SK-MEL-5 (cell line): Measurements from ENCODE around the gene PGA3. TPM values are rescaled to one million over a fixed set of nuclear protein-coding genes. Genes with fewer than 3 reads are reported as not detected.
"Not testable (repeated sequence)": the region's sequence is repeated elsewhere in the genome, so short reads cannot be mapped to it uniquely, and the experiment has no call there.

ENCODE experiments used
- DNase-seq: peaks from one replicate; pipeline ENCODE4 v3.0.0-alpha.2; 2016; ENCODE audit warnings: low read depth, low spot score
- in situ Hi-C: cut with HindIII; loops from 2 replicates; pipeline ENCODE4 v1.10.0; 2016; ENCODE audit warnings: low sequenced_read_pairs, high pct_unique_total_duplicates, low pct_unique_long_range_greater_than_20kb
- total RNA-seq: library from RNA; depleted of rRNA; stranded (reverse); fragments of >200 nt; shearing (Covaris generic); gene quantifications from 2 replicates; pipeline ENCODE4 v1.2.3, GENCODE V29; 2014

Gene PGA3
- total RNA-seq, 1 experiment from 2014 or later: not detected

DNA sequence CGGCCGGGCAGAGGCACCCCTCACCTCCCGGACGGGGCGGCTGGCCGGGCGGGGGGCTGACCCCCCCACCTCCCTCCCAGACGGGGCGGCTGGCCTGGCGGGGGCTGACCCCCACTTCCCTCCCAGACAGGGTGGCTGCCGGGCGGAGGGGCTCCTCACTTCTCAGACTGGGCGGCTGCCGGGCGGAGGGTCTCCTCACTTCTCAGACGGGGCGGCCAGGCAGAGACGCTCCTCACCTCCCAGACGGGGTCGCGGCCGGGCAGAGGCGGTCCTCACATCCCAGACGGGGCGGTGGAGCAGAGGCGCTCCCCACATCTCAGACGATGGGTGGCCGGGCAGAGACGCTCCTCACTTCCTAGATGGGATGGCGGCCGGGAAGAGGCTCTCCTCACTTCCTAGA, 37.0 kb upstream of the PGA3 start:
- not testable (repeated sequence) for DNase-seq

DNA sequence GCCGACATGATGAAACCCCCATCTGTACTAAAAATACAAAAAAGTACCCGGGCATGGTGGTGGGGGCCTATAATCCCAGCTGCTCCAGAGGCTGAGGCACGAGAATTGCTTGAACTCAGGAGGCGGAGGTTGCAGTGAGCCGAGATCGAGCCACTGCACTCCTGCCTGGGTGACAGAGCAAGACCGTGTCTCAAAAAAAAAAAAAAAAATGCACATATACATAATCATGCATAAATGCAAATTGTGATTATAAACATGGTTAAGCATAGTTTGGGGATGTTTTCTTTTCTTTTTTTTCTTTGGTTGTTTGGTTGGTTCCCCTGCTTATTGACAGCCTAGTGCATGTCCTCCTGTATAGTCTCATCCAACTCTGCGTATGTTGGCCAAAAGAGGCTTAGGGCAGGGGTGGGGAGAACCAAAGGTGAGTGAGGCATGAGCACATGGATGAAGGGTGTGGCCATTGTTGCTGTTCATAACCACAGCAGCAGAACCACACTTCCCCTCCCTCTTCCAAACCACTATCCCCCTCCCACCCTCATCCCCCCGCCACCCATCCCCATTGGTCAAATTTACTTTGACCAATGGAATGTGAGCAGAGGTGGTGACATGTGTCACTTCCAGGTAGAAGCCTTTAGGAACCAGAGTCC, 35.1 kb upstream of the PGA3 start:
- DNase-seq: no peak
- in situ Hi-C loops: no loop called here

More for the DNA sequence above, 37.0 kb upstream of the PGA3 start:
- in situ Hi-C loops: not testable (repeated sequence)

DNA sequence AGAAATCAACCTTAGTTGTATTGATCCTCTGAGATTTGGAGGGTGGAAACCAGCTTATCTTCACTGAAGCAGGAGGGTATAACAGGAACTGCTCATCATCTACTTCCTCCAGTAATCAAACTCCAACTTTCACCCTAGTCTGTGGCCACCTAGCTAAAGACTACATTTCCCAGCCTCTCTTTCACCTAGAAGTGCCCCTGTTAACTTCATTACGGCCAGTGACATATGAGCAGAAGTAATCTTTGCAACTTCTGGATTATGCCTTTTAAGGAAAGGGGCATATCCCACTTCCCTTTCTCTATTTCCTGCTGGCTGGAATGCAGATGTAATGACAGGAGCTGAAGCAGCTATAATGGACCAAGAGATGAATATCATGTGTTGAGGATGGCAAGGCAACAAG, 34.5 kb upstream of the PGA3 start:
- DNase-seq: no peak
- in situ Hi-C loops: no loop called here

DNA sequence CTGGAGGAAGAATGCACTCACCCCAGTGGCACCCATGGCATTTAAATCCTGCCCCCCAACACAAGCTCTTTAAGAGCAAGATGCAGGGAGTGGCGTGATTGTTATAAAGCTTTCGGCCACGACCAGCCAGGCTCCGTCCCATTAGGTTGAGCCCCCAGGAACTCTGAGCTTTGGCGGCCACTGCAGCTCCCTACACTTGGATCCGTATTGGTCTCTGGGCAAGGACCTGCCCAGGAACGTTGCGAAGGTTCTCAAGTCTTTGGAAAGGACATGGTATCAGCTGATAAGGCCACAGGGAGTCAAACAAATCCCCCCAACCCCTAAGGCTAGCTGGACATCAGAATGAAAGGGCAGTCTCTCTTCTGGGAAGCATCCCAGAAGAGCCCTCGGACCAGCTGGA, 32.7 kb upstream of the PGA3 start:
- in situ Hi-C loops: no loop called here
- DNase-seq: no peak

DNA sequence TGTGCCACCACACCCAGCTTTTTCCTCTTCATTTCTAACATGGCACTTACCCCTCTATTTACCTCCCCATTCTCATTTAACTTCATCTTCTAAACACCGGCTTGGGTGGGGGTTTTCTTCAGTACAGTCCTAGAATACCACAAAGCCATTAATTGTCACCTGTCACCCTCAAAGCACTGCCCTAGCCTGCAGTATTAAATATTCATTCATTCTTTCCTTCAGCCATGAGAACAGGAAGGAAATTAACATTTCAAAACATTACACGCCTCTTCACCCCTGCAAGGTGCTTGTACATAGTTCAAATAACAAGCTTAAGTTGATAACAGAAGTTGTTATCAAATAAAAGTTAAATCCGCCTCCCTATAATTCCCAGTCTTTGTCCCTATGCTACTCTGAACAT, 31.4 kb upstream of the PGA3 start:
- in situ Hi-C loops: no loop called here
- no peak for DNase-seq

DNA sequence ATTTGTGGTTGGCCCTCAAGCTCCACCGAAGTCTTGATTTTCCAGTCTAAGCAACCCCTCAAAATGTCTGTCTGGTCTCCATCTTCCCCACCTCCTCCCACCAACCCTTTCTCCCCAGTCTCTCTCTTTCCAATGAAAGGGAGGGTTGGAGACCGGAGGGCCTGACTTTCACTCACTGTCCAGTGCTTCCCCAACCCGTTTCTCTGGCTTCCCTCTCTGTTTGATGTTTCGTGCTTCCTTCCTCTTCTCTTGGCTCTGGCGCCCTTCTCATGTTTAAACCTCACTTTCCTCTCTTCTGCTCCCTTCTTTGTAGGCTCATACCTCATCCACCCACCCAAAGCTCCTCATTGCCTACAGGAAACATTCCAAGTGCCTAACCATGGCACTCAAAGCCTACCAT, 31.0 kb upstream of the PGA3 start:
- DNase-seq: no peak
- in situ Hi-C loops: no loop called here

DNA sequence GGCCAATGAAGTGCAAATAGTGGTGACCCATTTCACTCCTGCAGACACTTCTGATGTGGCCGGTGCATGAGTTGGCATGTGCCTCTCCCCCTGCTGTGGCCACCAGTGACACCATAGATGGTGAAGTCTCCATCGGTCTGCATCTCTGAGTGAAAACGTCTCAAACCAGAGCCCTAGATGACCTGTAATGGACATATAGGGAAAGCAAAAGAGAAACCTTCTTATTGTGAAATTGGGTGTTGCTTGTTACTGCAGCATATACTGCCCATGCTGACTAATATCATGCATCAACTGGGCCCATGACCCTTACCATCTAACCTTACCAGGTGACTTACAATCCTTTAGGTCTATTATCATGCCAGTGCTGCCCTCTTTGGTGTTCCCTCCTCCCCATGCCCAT, 30.4 kb upstream of the PGA3 start:
- no peak for DNase-seq
- in situ Hi-C loops: no loop called here

DNA sequence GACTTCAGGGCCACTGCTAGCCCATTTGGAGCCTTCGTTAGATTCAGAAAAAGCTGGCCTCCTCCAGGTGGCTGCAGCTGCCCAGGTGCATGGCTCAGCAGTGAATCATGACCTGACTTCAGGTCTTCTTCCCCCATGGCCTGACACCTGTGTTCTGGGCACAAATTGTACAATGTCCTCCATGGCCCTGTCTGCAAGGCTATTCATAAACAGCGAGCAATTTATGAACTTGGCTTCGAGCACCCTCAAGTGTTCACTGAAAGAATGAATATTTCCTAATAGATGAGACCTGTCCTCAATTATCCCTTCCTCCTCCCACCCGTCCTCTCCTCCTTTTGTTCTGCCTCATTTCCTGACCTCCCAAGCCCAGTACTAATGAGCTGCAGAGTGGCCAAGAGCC, 29.9 kb upstream of the PGA3 start:
- in situ Hi-C loops: no loop called here
- peak; percentile 61 for DNase-seq

DNA sequence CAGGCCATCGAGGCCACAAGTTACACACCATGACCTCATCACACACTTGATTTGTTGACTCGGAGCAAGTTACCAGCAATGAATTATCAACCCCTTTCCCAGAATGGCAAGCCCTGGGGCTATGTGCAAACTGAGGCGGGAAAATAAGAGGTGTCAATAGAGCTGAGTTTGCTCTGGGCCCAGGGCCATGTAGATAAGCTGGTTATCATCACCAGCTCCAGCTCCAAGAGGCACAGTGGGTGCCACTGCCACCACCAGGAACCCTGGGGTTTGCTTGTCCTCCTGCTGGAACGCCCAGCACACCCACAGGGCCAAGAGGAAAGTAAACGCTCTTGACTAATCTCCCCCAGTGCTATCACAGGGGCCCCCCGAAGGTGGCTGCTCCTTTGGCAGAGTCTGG, 29.0 kb upstream of the PGA3 start:
- no peak for DNase-seq
- in situ Hi-C loops: no loop called here

DNA sequence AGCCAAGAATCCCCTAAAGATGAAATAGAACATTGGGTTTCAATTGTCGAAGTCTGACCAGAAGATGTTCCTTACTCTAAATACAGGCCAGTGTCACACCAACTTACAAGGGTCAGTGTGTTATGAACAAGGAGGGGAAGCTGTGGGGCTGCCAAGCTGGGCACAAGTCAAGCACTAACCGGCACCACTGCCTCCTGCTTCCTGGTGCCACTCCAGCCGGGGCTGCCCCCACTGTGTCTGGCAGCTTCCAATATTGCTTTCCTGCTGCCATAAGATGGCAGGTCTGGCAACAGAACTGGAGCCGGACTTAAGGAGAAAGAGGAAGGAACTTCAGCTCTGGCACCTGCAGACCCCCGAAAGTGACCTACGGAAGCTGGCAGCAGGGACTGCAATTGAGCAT, 28.4 kb upstream of the PGA3 start:
- in situ Hi-C loops: no loop called here

DNA sequence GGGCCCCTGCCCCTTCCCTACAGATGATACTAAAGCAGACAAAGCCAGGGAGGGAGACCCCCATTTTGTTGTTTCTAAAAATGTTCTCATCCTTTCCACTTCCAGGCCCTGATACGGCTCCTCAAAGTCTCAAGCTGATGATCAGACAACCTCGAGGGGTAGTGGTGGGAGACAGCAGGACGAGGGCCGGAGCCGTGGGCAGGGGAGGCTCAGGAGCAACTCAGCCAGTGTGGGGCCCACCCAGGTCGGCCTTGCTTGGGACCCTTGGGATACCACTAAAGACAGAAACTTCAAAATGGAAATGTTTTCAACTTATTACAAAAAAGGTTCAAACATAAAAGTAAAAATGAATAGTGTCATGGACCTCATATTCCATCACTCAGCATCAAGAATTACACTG, 26.9 kb upstream of the PGA3 start:
- DNase-seq: no peak
- in situ Hi-C loops: no loop called here

More for the DNA sequence above, 28.4 kb upstream of the PGA3 start:
- DNase-seq: no peak

DNA sequence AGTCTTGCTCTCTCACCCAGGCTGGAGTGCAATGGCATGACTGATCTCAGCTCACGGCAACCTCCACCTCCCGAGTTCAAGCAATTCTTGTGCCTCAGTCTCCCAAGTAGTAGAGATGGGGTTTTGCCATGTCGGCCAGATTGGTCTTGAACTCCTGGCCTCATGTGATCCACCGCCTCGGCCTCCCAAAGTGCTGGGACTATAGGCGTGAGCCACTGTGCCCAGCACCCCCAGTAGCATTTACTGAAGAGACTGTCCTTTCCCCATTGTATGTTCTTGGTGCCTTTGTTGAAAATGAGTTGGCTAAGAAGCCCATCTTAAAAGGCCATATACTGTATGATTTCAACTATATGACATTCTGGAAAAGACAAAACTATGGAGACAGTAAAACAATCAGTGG, 23.1 kb upstream of the PGA3 start:
- in situ Hi-C loops, DNase-seq: not testable (repeated sequence)

DNA sequence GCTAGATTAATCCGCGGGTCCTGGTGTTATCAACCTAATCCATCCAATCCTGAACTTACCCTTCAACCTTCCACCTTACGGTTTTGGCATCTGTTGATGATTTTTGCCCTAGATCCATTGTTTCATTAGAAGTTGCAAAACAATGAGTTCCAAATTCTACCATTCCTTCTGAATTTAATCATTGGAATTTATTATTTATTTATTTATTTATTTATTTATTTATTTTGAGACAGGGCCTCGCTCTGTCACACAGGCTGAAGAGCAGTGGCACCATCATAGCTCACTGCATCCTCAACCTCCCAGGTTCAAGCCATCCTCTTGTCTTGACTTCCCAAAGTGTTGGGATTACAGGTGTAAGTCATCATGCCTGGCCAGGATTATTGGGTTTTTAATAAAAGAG, 21.8 kb upstream of the PGA3 start:
- no peak for DNase-seq
- in situ Hi-C loops: no loop called here

DNA sequence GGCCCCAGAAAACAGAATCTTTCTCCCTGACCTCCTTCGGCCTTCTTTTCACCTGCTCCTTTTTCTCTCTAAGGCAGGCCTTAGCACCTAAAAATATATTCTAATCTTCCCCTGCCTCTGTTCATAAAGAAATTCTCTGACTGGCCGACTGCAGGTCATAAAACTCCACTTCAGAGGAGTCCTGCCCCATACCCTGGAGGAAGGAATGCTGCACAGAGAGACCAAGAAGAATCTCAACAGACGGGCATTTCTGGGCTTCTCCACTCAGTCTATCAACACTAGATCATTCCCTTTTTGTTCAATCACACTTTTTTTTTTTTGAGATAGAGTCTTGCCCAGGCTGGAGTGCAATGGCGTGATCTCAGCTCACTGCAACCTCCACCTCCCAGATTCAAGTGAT, 19.7 kb upstream of the PGA3 start:
- in situ Hi-C loops: no loop called here
- DNase-seq: no peak

DNA sequence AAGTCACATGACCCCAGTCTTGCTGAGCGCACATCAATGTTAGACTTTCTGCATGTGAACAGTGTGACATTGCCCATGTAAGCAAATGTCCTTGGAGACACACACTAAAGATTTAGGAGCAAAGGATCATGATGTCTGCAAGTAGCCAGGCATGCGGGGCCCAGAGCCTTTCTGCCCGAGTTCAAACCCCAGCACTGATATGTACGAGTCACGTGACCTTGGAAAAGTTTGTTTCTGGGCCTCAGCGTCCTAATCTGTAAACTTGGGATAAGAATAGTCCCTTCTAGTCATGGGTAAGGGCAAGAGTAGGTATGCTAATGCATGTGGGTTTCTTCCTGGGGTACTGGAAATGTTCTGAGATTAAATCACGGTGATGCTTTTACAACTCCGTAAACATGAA, 16.8 kb upstream of the PGA3 start:
- in situ Hi-C loops: no loop called here

DNA sequence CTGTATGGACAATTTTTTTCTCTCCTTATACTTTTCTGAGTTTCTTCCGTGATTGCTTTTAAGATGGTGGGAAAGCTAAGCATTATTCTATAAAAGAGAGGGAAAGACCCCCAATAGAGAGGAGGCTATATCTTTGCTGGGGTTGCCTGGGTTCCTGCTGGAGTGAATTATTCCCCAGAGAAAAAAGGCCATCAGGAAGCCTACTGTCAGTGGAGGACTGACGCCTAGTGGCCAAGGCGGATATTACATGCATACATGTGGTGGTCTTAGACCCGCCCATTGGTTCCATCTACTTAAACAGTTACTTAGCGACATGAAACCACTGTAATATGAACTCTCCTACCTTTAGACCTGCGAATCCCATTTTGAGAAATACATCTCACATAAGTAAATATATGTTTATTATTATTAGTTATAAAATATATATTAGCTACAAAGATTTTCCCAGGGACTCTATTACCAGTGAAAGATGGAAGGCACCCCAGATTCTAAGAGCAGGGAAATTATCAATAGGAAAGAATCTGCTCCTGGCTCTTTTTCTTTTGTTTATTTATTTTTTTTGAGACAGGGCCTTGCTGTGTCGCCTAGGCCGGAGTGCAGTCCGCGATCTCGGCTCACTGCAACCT, 15.7 kb upstream of the PGA3 start:
- in situ Hi-C loops: no loop called here
- peak; percentile 74 for DNase-seq

More for the DNA sequence above, 16.8 kb upstream of the PGA3 start:
- no peak for DNase-seq

DNA sequence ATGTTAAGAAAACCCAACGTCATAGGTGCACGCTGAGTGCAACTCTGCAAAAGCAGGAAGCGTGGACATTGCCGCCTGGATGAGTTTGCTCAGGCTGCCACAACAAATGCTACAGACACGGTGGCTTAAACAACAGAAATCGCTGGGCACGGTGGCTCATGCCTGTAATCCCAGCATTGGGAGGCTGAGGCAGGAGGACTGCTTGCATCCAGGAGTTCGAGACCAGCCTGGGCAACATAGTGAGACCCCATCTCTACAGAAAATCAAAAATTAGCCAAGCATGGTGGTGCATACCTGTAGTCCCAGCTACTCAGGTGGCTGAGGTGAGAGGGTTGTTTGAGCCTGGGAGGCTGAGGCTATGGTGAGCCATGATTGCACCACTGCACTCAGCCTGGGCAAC, 13.4 kb upstream of the PGA3 start:
- in situ Hi-C loops: no loop called here

DNA sequence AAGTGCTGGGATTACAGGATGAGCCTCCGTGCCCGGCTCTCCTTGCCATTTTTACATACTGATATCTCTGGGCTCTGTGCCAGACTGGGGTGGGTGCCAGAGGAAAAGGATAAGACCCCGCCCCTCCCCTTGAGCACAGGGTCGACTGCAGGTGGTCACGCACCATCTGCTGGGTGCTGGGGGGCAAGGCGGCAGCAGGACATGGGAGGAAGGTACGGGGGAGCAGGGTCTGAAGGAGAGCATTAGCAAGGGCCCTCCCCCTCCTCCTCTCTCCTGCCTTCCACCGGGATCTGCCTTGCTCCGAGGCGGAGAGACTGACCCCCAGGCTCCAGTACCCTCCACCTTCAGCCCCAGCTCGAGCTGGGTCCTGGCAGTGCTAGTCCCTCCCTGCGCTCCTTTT, 9.7 kb upstream of the PGA3 start:
- in situ Hi-C loops: no loop called here
- DNase-seq: no peak

More for the DNA sequence above, 13.4 kb upstream of the PGA3 start:
- DNase-seq: no peak

DNA sequence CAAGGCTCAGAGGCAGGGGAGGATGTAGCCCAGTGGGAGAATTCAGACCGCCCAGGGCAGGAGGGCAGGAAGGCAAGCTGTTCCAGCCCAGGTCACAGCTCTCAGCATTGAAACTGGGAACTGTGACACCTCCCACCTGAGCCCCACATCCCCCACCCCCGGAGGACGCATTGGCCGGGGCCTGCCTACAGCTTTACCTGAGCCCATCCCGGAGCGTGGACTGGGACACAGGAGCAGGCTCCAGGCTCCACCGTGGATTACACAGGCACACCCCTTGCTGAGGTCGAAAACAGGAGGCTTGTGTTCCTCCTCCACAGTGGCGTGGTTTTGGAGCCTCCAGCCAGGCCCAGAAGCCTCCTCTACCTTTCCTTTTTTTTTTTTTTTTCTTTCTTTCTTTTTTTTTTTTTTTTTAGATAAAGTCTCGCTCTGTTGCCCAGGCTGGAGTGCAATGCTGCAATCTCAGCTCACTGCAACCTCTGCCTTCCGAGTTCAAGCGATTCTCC, 9.1 kb upstream of the PGA3 start:
- in situ Hi-C loops: no loop called here
- no peak for DNase-seq
